Right ventricle myocardium inferior (tissue), 1 donor: ENCODE measurements around the gene SBK3. TPM values are rescaled to one million over a fixed set of nuclear protein-coding genes. Genes with fewer than 3 reads are reported as not detected.
A peak's percentile ranks its signal among the peaks of the same experiment; 100 is the strongest.
"Not testable (repeated sequence)": the region's sequence is repeated elsewhere in the genome, so short reads cannot be mapped to it uniquely, and the experiment has no call there.

Source experiments
- ATAC-seq: fragments of 200-7000 bp; cut with Tn5 transposase; one replicate; pipeline ENCODE4 v1.9.1; 2020; ENCODE audit warnings: mild to moderate bottlenecking, moderate library complexity
- DNase-seq: peaks from one replicate; pipeline ENCODE4 v3.0.0; 2021; ENCODE audit errors: missing footprints
- intact Hi-C: fragments of 100-400 bp; cut with DNase I; formaldehyde crosslinking; loops from one replicate; pipeline ENCODE4 v1.11.0; 2022
- total RNA-seq: library from RNA; stranded (reverse); fragmentation: NEBNext Ultra II Directional; extraction: Animal tissue kit (Norgen Biotek cat#: 25700); gene quantifications from one replicate; pipeline ENCODE4 v1.2.1, GENCODE V29; 2021
- donor health status: DM: no; HTN: yes; CAD: no; lungs with severe emphysema.

The SBK3 gene
- total RNA-seq, 1 donor from 2014 or later: 17.6 TPM

- DNase-seq (no peak), ATAC-seq (no peak)
- intact Hi-C loops: no loop called here
Measured at GRCh38 chr19:55498246-55498840, 47.0 kb downstream of the SBK3 start.

DNA sequence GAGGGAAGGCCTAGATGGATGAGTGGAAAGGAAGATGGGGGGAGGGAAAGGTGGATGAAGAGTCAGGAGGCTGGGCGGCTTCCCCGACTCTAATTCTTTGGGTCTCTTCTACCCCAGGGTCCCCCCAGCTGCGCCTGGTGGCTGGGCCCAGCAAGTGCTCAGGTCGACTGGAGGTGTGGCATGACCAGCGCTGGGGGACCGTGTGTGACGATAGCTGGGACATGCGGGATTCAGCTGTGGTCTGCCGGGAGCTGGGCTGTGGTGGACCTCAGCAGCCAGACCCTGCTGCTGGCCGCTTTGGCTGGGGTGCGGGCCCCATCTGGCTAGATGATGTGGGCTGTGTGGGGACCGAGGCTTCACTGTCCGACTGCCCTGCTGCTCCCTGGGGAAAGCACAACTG lies 47.6 kb downstream of the SBK3 start:
- peak; percentile 65 for DNase-seq

GRCh38 chr19:55496820-55497219 lies 48.5 kb downstream of the SBK3 start:
- not testable (repeated sequence) for ATAC-seq
- DNase-seq: peak; percentile 37

More for the DNA sequence above, 47.6 kb downstream of the SBK3 start:
- no peak for ATAC-seq
- intact Hi-C loops: no loop called here

DNA sequence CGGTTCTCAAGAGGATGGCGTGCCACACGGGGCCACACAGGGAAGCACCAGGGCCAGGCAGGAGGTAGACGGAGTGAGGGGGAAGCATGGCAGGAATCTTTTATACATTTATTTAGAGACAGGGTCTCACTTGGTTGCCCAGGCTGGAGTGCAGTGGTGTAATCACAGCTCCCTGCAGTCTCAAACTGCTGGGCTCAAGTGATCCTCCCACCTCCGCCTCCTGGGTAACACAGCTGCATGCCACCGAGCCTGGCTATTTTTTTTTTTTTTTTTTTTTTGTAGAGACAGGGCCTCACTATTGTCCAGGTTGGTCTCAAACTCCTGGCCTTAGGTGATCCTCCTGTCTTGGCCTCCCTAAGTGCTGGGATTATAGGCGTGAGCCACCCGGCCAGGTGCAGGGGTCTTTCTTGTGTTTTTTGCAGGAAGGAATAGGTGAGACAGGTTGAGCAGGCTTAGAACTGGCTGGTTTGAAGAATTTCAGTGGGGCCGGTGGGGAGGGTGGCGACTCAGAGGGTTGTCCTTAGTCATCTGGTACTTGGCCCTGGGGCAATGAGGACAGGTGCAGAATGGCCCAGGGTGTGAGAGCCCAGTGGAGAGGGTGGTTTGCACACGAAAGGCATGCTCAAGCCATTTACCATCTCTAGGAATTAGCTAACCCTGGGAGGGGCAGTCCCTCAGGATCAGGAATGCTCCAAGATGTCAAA lies 49.5 kb downstream of the SBK3 start:
- no peak for ATAC-seq
- peak; percentile 20 for DNase-seq
- intact Hi-C loops: no loop called here

More at GRCh38 chr19:55496820-55497219, 48.5 kb downstream of the SBK3 start:
- intact Hi-C loops: not testable (repeated sequence)

DNA sequence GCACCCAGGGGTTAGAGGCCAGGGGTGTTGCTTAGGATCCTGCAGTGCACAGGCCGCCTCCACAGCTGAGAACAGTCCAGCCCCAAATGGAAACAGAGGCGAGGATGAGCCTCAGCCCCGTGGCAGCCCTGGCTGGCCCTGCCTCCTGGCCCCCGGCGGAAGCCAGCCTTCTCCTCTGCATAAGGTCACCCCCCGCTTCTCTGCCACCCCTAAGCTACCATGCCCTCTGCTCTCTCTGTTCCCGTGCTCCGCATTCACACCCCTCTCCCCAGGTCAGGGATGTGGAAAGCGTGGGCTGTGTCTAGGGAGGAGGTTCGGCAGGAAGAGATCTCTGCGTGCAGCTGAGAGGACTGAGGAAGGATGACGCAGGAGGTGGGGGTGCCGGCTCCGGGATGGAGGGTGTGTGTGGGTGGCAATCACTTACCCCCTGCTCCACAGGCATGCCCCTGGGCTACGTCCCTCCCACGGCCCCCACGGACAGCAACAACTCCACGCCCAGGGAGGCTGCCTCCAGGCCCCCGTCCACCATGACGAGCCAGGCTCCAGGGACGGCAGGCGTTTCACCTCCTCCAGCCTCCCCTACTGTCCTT lies 51.1 kb downstream of the SBK3 start:
- intact Hi-C loops: no loop called here
- DNase-seq (peak; percentile 86), ATAC-seq (peak; percentile 73)

GRCh38 chr19:55493645-55494171 lies 51.6 kb downstream of the SBK3 start:
- intact Hi-C loops: no loop called here
- ATAC-seq: peak; percentile 3
- peak; percentile 64 for DNase-seq

DNA sequence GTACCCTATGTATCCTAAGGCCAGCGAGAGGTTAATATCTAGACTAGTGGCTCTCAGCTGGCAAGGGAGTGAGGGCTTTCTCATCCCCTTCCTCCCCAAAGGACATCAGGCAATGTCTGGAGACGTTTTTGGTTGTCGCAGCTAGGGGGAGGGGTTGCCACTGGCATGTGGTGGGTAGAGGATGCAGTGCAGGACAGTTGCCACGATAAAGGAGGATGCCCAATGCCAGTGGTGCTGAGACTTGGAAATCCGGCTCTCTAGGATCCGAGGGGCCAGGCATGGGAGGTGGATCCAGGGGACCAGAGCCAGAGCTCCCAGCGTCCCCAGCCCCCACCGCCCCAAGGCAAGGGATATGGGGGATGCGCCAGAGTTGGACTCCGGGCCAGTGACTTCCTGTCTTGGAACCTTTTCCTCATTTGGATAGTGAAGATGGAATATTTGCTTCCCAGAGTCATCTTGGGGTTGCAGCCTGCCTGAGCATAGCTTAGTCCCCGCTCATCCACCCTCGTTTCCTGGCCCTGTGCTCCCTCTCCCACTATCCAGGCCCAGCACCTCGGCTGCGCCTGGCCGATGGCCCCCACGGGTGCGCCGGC lies 52.2 kb downstream of the SBK3 start:
- peak; percentile 40 for DNase-seq
- intact Hi-C loops: no loop called here
- ATAC-seq: peak; percentile 2

- no peak for ATAC-seq
- intact Hi-C loops: no loop called here
- peak; percentile 33 for DNase-seq
Measured at GRCh38 chr19:55492362-55492944, 52.9 kb downstream of the SBK3 start.

- intact Hi-C loops: no loop called here
- DNase-seq (peak; percentile 62), ATAC-seq (no peak)
Measured at GRCh38 chr19:55491546-55492360, 53.6 kb downstream of the SBK3 start.

Other genes with a start within 250 kb of the SBK3 start
- gene TMEM150B, start 220.2 kb downstream of the SBK3 start, total RNA-seq: 1.2 TPM
- 6.2 TPM for gene KMT5C, start 205.7 kb downstream of the SBK3 start, total RNA-seq
- not detected for gene COX6B2, start 190.8 kb downstream of the SBK3 start, total RNA-seq
- not detected for gene GARIN5B, start 182.3 kb downstream of the SBK3 start, total RNA-seq
- not detected for gene IL11, start 175.1 kb downstream of the SBK3 start, total RNA-seq
- not detected for gene TMEM190, start 168.7 kb downstream of the SBK3 start, total RNA-seq
- gene TMEM238, start 161.3 kb downstream of the SBK3 start, total RNA-seq: 0.24 TPM
- 664 TPM for gene RPL28, start 159.6 kb downstream of the SBK3 start, total RNA-seq
- 31.2 TPM for gene UBE2S, start 137.8 kb downstream of the SBK3 start, total RNA-seq
- gene SHISA7, start 102.2 kb downstream of the SBK3 start, total RNA-seq: not detected
- gene ISOC2, start 83.9 kb downstream of the SBK3 start, total RNA-seq: 55.2 TPM
- not detected for gene C19orf85, start 80.8 kb downstream of the SBK3 start, total RNA-seq
- 5.7 TPM for gene ZNF628, start 68.9 kb downstream of the SBK3 start, total RNA-seq
- 5.6 TPM for gene NAT14, start 60.4 kb downstream of the SBK3 start, total RNA-seq
- gene SSC5D, start 57.1 kb downstream of the SBK3 start, total RNA-seq: 3.4 TPM
- 12.7 TPM for gene SBK2, start 8.4 kb downstream of the SBK3 start, total RNA-seq
- gene ZNF579, start 35.3 kb upstream of the SBK3 start, total RNA-seq: 13.1 TPM
- gene FIZ1, start 54.0 kb upstream of the SBK3 start, total RNA-seq: 14.8 TPM
- 16.9 TPM for gene ZNF524, start 54.7 kb upstream of the SBK3 start, total RNA-seq
- 16.9 TPM for gene ZNF865, start 60.1 kb upstream of the SBK3 start, total RNA-seq
- gene ZNF784, start 79.0 kb upstream of the SBK3 start, total RNA-seq: 11.1 TPM
- 13.2 TPM for gene ZNF580, start 95.5 kb upstream of the SBK3 start, total RNA-seq
- 7.4 TPM for gene ZNF581, start 98.1 kb upstream of the SBK3 start, total RNA-seq
- gene CCDC106, start 102.7 kb upstream of the SBK3 start, total RNA-seq: 17.4 TPM
- gene U2AF2, start 109.5 kb upstream of the SBK3 start, total RNA-seq: 74.5 TPM
- 213 TPM for gene EPN1, start 129.7 kb upstream of the SBK3 start, total RNA-seq
- not detected for gene NLRP9, start 192.9 kb upstream of the SBK3 start, total RNA-seq
- not detected for gene RFPL4A, start 213.6 kb upstream of the SBK3 start, total RNA-seq
- gene RFPL4AL1, start 223.6 kb upstream of the SBK3 start, total RNA-seq: not detected